ENCODE measurements around the gene TAGLN. TPM values are rescaled to one million over a fixed set of nuclear protein-coding genes. Genes with fewer than 3 reads are reported as not detected.
A peak's percentile ranks its signal among the peaks of the same experiment; 100 is the strongest.

TAGLN gene
- total and polyA plus RNA-seq, 9 of the 15 experiments (the other 6 are each of a cell fraction or from before 2014, with no cell fraction given): 0.21 to 4.9 (median 1.1) TPM

GRCh38 chr11:117171404-117172061 lies 27.6 kb upstream of the TAGLN start (continued):
- TF ChIP-seq AFF1 (IDR thresholded peaks at IDR 0.05; ENCODE audit: low read depth in 1 of 2, partially characterized antibody in 2 of 2): peak in 1 of 2 experiments; percentile 24
- peak; percentile 58 for TF ChIP-seq TFAP4 (CRISPR knock-in tag; IDR thresholded peaks at IDR 0.05; ENCODE audit: borderline replicate concordance)
- peak; percentile 41; the same call in 1 of the 2 replicates for TF ChIP-seq NCOA1 (IDR thresholded peaks at IDR 0.05; ENCODE audit: low read depth)
- TF ChIP-seq PRDM10 (IDR thresholded peaks at IDR 0.05; ENCODE audit: partially characterized antibody): peak; percentile 6
- TF ChIP-seq HDGF (IDR thresholded peaks at IDR 0.05): 0 out of 2 replicates have a peak, but pooled peaks have one; percentile 13
- TF ChIP-seq PCBP1 (IDR thresholded peaks at IDR 0.05; ENCODE audit: low read depth, low read length, poor library complexity, severe bottlenecking): no peak
- peak; percentile 78; the same call in 1 of the 2 replicates for TF ChIP-seq POLR2AphosphoS2 (IDR thresholded peaks at IDR 0.05; ENCODE audit: low read length)
- TF ChIP-seq RNF2 (IDR thresholded peaks at IDR 0.05): peak; percentile 40; the same call in 1 of the 2 replicates
- peak; percentile 32; the same call in 1 of the 2 replicates for TF ChIP-seq CEBPG (CRISPR knock-in tag; IDR thresholded peaks at IDR 0.05)
- TF ChIP-seq CEBPG (tag; conservative IDR thresholded peaks at IDR 0.05 in 1 of 2, IDR thresholded peaks at IDR 0.05 in 1 of 2): no peak; a peak in 1 of 4 replicates
- TF ChIP-seq ID3 (CRISPR knock-in tag; IDR thresholded peaks at IDR 0.05): no peak
- TF ChIP-seq ID3 (tag; IDR thresholded peaks at IDR 0.05): 0 out of 2 replicates have a peak, but pooled peaks have one; percentile 32
- TF ChIP-seq RBM22 (IDR thresholded peaks at IDR 0.05; ENCODE audit: low read depth, low read length, poor library complexity, severe bottlenecking): no peak
- peak; percentile 44; the same call in 1 of the 2 replicates for TF ChIP-seq PKNOX1 (IDR thresholded peaks at IDR 0.05)
- TF ChIP-seq JUNB (CRISPR knock-in tag; conservative IDR thresholded peaks at IDR 0.05): no peak
- TF ChIP-seq CXXC5 (CRISPR knock-in tag; IDR thresholded peaks at IDR 0.05): peak; percentile 33; the same call in 1 of the 2 replicates

Measured in K562 (cell line).